Stomach smooth muscle (tissue), 2 donors: ENCODE measurements around the gene LDLRAD2.
"Not testable (repeated sequence)": the region's sequence is repeated elsewhere in the genome, so short reads cannot be mapped to it uniquely, and the experiment has no call there.

Experiments
- H3K27ac ChIP-seq: one replicate; pipeline ENCODE4 v1.7.0; 2013; ENCODE audit warnings: mild to moderate bottlenecking, low read length, inconsistent platforms
- H3K27me3 ChIP-seq, 2 donors: one replicate each; pipeline ENCODE4 v1.7.0; 2013; ENCODE audit warnings: low read length in 2 of 2; ENCODE audit not compliant: insufficient read depth in 2 of 2, control insufficient read depth in 1 of 2
- H3K36me3 ChIP-seq, 2 donors: one replicate each; pipeline ENCODE4 v1.7.0; 2013; ENCODE audit warnings: low read length in 2 of 2; ENCODE audit not compliant: control insufficient read depth in 2 of 2, insufficient read depth in 2 of 2
- H3K4me1 ChIP-seq: one replicate; pipeline ENCODE4 v1.7.0; 2013; ENCODE audit warnings: low read length; ENCODE audit not compliant: control insufficient read depth, insufficient read depth
- H3K4me3 ChIP-seq, 2 donors: one replicate each; pipeline ENCODE4 v1.7.0; 2013; ENCODE audit warnings: low read length in 2 of 2
- H3K9ac ChIP-seq, 2 donors: one replicate each; pipeline ENCODE4 v1.7.0; 2013; ENCODE audit warnings: low read length in 2 of 2, mild to moderate bottlenecking in 1 of 2
- H3K9me3 ChIP-seq, 2 donors: one replicate each; pipeline ENCODE4 v1.7.0; 2013; ENCODE audit warnings: low read length in 2 of 2; ENCODE audit not compliant: control insufficient read depth in 2 of 2
- donor health status: healthy.
- donor health status: Pancreatic carcinoma.

Gene LDLRAD2

GRCh38 chr1:21774835-21775549 is 37.1 kb upstream of the LDLRAD2 start:
- H3K9me3 ChIP-seq: no peaks in the 10 kb centered on the region
- H3K4me1 ChIP-seq: no peaks in the 10 kb centered on the region
- no peak overlapping the region for H3K9ac ChIP-seq
- no peak overlapping the region for H3K4me3 ChIP-seq
- no peak overlapping the region for H3K27ac ChIP-seq
- no peaks in the 10 kb centered on the region for H3K27me3 ChIP-seq
- no peaks in the 10 kb centered on the region for H3K36me3 ChIP-seq

DNA sequence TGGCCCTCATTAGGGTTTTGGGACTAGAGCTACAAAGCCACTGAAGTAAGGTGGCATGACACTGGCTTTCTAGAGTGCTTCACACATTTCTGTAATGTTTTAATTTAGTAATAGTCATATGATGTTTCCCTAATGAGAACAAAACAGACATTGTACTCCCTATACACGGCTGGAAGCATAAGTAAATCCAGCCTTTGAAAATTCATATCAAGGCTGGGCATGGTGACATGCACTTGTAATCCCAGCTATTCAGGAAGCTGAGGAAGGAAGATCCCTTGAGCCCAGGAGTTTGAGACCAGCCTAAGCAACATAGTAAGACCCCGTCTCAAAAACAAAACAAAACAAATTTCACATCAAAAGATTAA is 36.5 kb upstream of the LDLRAD2 start:
- Histone ChIP-seq H3K9me3 (no peaks in the 10 kb centered on the region), H3K4me3 (no peak overlapping the region), H3K27ac (no peak overlapping the region), H3K9ac (no peak overlapping the region), H3K4me1 (no peaks in the 10 kb centered on the region), H3K27me3 (no peaks in the 10 kb centered on the region), H3K36me3 (no peaks in the 10 kb centered on the region)

DNA sequence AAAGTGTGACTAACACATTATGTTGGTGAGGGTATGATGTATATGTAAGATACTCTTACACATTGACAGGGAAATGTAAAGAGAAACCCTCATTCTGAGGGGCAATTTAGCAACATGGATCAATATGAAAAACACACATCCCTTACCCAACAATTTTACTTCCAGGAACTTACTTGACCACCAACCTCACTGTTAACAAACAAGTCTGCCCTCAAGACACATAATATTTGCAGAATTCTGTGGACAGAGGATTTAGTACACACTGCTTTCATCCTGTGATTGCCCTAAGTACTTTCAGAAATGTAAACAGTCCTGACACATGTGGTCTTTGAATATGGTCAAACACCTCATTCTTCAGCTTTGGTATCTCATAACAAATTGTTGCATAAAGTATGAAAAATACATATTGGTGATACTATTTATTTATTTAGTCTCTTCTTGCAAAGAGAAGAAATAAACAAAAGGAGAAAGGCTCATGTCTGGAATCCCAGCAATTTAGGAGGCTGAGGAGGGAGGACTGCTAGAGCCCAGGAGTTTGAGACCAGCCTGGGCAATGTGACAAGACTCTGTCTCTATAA is 36.0 kb upstream of the LDLRAD2 start:
- Histone ChIP-seq H3K4me3 (no peak overlapping the region), H3K27me3 (no peaks in the 10 kb centered on the region), H3K9me3 (no peaks in the 10 kb centered on the region), H3K9ac (no peak overlapping the region), H3K36me3 (no peaks in the 10 kb centered on the region), H3K27ac (no peak overlapping the region), H3K4me1 (no peaks in the 10 kb centered on the region)

GRCh38 chr1:21776925-21777324 is 35.1 kb upstream of the LDLRAD2 start:
- H3K36me3 ChIP-seq, H3K9me3 ChIP-seq, H3K9ac ChIP-seq, H3K27ac ChIP-seq, H3K4me1 ChIP-seq, H3K4me3 ChIP-seq, H3K27me3 ChIP-seq: not testable (repeated sequence)

- Histone ChIP-seq H3K4me1 (peaks cover 10% of the 10 kb centered on the region), H3K27ac (no peak overlapping the region), H3K9ac (no peak overlapping the region), H3K27me3 (no peaks in the 10 kb centered on the region), H3K36me3 (no peaks in the 10 kb centered on the region), H3K4me3 (no peak overlapping the region), H3K9me3 (no peaks in the 10 kb centered on the region)
Measured at GRCh38 chr1:21778405-21778727, 33.7 kb upstream of the LDLRAD2 start.

GRCh38 chr1:21779613-21780521 is 32.2 kb upstream of the LDLRAD2 start:
- H3K27ac ChIP-seq: no peak overlapping the region
- H3K9ac ChIP-seq: no peak overlapping the region
- no peaks in the 10 kb centered on the region for H3K9me3 ChIP-seq
- no peaks in the 10 kb centered on the region for H3K27me3 ChIP-seq
- no peak overlapping the region for H3K4me3 ChIP-seq
- H3K36me3 ChIP-seq: no peaks in the 10 kb centered on the region
- peaks cover 15% of the 10 kb centered on the region for H3K4me1 ChIP-seq

- Histone ChIP-seq H3K27ac (peak overlapping the region; percentile 100), H3K4me1 (peaks cover 15% of the 10 kb centered on the region), H3K4me3 (peak overlapping the region; percentile 94 to 95), H3K9ac (peak overlapping the region; percentile 84 to 99), H3K36me3 (no peaks in the 10 kb centered on the region), H3K9me3 (no peaks in the 10 kb centered on the region), H3K27me3 (no peaks in the 10 kb centered on the region)
Measured at GRCh38 chr1:21781815-21782348, 30.2 kb upstream of the LDLRAD2 start.

DNA sequence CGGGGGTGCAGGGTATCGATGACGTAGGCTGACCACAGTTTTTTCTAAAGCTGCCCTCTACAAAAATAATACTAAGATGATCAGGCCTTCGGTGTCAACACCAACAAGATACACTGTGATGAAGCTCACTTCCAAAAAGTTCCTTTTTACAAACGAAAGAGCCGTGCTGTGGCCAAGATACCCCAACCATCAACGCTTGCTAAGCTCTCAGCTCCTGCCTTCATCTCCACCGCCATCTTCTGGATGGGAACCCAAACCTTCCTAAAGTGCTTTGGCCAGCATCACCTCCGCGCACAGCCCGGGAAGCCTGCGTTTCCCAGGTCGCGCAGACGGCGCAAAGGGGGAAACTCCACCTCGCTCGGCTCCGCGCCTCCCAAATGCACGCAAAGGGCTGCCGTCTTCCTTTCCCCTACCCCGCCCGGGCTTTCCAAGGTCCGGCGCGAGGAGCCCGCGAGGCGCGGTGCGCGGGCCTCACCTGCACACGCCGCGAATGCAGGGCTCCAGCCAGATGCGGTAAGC is 29.7 kb upstream of the LDLRAD2 start:
- peak overlapping the region; percentile 94 to 95 for H3K4me3 ChIP-seq
- H3K4me1 ChIP-seq: peaks cover 15% of the 10 kb centered on the region
- no peaks in the 10 kb centered on the region for H3K36me3 ChIP-seq
- no peaks in the 10 kb centered on the region for H3K27me3 ChIP-seq
- no peaks in the 10 kb centered on the region for H3K9me3 ChIP-seq
- peak overlapping the region; percentile 84 to 99 for H3K9ac ChIP-seq
- H3K27ac ChIP-seq: peak overlapping the region; percentile 100

DNA sequence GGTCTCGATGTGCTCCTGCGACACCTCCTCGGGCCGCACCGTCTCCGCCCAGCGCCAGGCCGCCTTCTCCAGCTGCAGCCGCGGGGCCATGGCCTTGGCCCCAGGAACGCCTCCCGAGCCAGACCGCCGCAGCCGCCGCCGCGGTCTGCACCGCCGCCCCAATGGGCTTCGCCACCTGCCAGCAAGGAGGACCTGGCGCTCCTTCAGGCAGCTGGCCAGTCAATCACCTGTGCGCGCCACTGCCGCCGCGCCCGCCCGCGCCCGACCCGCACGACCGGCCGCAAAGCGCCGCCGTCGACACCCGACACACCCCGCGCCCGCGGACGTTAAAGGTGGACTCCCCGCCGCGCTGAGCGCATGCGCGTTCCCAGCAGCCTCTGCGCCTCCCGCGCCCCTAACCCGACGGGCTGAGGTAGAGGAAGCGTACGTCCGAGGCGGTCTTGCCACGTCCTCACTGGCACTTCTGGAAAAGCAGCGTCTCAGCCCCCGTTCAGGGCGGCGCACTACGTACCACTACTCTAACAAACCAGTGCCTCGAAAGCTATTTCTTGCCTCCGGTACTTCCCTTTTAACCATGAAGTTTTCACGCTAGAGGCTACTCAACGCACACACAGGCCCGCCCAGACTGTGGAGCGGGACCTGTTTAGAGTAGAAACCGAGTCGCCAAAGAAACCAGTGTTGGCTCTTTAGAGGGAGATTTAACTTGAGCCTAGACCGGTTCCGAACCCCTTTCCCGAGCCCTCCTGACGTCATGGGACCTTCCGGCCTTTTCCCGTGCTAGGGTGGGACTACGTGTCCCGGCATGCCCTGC is 29.0 kb upstream of the LDLRAD2 start, which contains the start of gene USP48:
Gene USP48, minus strand, starts transcription at position 282 of the 811 bp plus-strand sequence. Its CDS starts 192 bp downstream, at position 90.
- H3K27me3 ChIP-seq: no peaks in the 10 kb centered on the region
- H3K4me3 ChIP-seq: peak within 1 kb of the TSS; percentile 94 to 95
- peak within 1 kb of the TSS; percentile 100 for H3K27ac ChIP-seq
- no peaks in the 10 kb centered on the region for H3K36me3 ChIP-seq
- H3K9me3 ChIP-seq: no peaks in the 10 kb centered on the region
- peak within 1 kb of the TSS; percentile 99 to 100 for H3K9ac ChIP-seq
- H3K4me1 ChIP-seq: peaks cover 15% of the 10 kb centered on the region
